HG03066 (cell line): Measurements from ENCODE around the gene PEG3.
"Not testable (repeated sequence)": the region's sequence is repeated elsewhere in the genome, so short reads cannot be mapped to it uniquely, and the experiment has no call there.

ENCODE experiments used
- ATAC-seq: cut with Tn5 transposase; IDR thresholded peaks from one replicate; pipeline ENCODE4 v1.9.1; 2021; ENCODE audit warnings: low read depth; ENCODE audit not compliant: unreplicated experiment

PEG3 gene

GRCh38 chr19:56840451-56841192 is at the start of gene PEG3, which contains the start of gene ZIM2:
Gene PEG3, minus strand, starts transcription at chr19:56840726. Its CDS starts 16,071 bp downstream, at chr19:56824655.
Gene ZIM2, minus strand, starts transcription at chr19:56840726. Its CDS starts 16,449 bp downstream, at chr19:56824277.
- no peak for ATAC-seq

GRCh38 chr19:56885173-56885985 is 44.9 kb upstream of the PEG3 start:
- no peak for ATAC-seq

- ATAC-seq: no peak
Observed at GRCh38 chr19:56884441-56884840, 43.9 kb upstream of the PEG3 start.

- ATAC-seq: no peak
Observed at GRCh38 chr19:56880592-56881190, 40.2 kb upstream of the PEG3 start.

GRCh38 chr19:56877069-56877715 is 36.7 kb upstream of the PEG3 start:
- ATAC-seq: no peak

GRCh38 chr19:56875717-56876116 is 35.2 kb upstream of the PEG3 start:
- ATAC-seq: no peak

- no peak for ATAC-seq
Observed at GRCh38 chr19:56874530-56874929, 34.0 kb upstream of the PEG3 start.

- ATAC-seq: no peak
Observed at GRCh38 chr19:56873493-56873892, 33.0 kb upstream of the PEG3 start.

- ATAC-seq: no peak
Observed at GRCh38 chr19:56869886-56870285, 29.4 kb upstream of the PEG3 start.

GRCh38 chr19:56868446-56868845 is 27.9 kb upstream of the PEG3 start:
- no peak for ATAC-seq

- ATAC-seq: no peak
Observed at GRCh38 chr19:56866538-56866937, 26.0 kb upstream of the PEG3 start.

- ATAC-seq: no peak
Observed at GRCh38 chr19:56864443-56865125, 24.1 kb upstream of the PEG3 start.

- ATAC-seq: no peak
Observed at GRCh38 chr19:56862741-56863140, 22.2 kb upstream of the PEG3 start.

- ATAC-seq: not testable (repeated sequence)
Observed at GRCh38 chr19:56860409-56860808, 19.9 kb upstream of the PEG3 start.

- ATAC-seq: no peak
Observed at GRCh38 chr19:56858026-56858425, 17.5 kb upstream of the PEG3 start.

GRCh38 chr19:56856822-56857221 is 16.3 kb upstream of the PEG3 start:
- ATAC-seq: no peak

- not testable (repeated sequence) for ATAC-seq
Observed at GRCh38 chr19:56852361-56852760, 11.8 kb upstream of the PEG3 start.

GRCh38 chr19:56848166-56848565 is 7.6 kb upstream of the PEG3 start:
- ATAC-seq: no peak

GRCh38 chr19:56842412-56842811 is 1.9 kb upstream of the PEG3 start:
- ATAC-seq: no peak

GRCh38 chr19:56841193-56841543 is 642 bp upstream of the PEG3 start:
- no peak for ATAC-seq
